Stomach (tissue), 4 donors: ENCODE results near the gene MRPS16.

ENCODE experiments used
- POLR2A ChIP-seq, 4 donors: fragments of 450-650 bp; IDR thresholded peaks; one replicate each; pipeline ENCODE4 v1.6.1; 2016; ENCODE audit warnings: antibody characterized with exemption in 4 of 4, control low read depth in 2 of 4, mild to moderate bottlenecking in 1 of 4, moderate library complexity in 1 of 4
- TF ChIP-seq, protein P1 (sequence below), 7 experiments: fragments of 450-650 bp in 4 of 7; fragments of 200-600 bp in 3 of 7; sonication (generic) in 3 of 7; IDR thresholded peaks; one replicate each; pipeline ENCODE4 v1.5.1; 2016 to 2019; ENCODE audit warnings: antibody characterized with exemption in 7 of 7, control low read depth in 2 of 7, mild to moderate bottlenecking in 1 of 7

DNA sequence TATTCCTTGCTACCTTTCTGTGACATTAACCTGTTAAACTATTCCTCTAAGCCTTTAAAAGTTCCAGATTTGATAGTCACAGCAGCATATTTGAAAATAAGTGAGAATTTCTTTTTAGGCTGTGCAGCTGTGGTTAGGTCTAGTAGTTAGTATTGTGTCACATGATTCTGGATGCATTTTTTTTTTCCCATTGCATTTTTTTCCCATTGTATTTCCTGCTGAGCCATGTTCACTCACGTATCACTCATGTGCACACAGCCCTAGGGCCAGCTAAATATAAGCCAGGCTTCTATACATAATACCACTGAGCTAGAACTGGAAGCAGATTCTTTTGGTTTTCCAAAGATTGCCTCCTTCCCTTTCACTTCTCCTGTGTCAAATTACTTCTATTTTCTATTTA is 42.7 kb downstream of the MRPS16 start:
- TF ChIP-seq, protein P1, sequence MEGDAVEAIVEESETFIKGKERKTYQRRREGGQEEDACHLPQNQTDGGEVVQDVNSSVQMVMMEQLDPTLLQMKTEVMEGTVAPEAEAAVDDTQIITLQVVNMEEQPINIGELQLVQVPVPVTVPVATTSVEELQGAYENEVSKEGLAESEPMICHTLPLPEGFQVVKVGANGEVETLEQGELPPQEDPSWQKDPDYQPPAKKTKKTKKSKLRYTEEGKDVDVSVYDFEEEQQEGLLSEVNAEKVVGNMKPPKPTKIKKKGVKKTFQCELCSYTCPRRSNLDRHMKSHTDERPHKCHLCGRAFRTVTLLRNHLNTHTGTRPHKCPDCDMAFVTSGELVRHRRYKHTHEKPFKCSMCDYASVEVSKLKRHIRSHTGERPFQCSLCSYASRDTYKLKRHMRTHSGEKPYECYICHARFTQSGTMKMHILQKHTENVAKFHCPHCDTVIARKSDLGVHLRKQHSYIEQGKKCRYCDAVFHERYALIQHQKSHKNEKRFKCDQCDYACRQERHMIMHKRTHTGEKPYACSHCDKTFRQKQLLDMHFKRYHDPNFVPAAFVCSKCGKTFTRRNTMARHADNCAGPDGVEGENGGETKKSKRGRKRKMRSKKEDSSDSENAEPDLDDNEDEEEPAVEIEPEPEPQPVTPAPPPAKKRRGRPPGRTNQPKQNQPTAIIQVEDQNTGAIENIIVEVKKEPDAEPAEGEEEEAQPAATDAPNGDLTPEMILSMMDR (IDR thresholded peaks at IDR 0.05), result no peak
- TF ChIP-seq POLR2A (IDR thresholded peaks at IDR 0.05), result no peak
